ENCODE data around the gene PIK3IP1.

PIK3IP1 gene

DNA sequence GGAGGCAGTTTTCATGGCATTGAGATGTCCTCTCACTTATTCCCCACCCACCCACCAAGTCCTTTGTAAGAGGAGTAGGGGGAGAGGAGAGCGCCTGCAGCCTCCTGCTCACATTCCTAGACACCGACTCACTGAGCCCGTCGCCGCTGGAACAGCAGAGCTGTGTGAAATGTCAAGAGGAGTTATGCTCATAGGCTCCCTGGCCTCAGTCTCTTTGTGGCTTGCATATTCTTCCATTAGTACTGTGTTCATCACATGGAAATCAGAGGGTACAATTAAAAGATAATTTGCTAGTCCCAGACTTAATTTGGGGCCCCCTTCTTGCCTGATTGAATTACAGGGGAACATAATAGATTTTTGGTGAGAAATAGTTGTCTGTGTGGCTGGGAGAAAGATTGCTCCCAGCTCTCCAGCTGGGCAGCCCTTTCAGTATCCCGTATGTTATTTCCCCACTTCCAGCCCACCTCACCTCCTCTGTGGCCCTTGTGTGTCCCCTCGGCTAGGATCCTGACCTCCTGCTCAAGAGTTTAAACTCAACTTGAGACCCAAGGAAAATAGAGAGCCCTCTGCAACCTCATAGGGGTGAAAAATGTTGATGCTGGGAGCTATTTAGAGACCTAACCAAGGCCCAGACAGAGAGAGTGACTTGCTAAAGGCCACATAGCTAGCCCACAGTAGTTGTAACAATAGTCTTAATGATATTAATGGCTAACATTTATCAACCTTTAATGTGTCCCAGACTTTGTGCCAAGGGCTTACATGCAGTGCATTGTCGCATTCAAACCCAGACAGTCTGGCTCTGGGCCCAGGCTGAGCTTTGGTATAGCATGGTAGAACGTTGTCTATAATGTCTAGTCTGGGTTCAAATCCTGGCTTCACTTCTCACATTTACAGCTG lies 48.0 kb downstream of the PIK3IP1 start:
- Histone ChIP-seq H2AFZ (no peak overlapping the region), H3K4me1 (peaks cover 39% of the 10 kb centered on the region), H3K27me3 (ENCODE audit: control insufficient read depth, insufficient read depth, low read length) (no peaks in the 10 kb centered on the region), H3K27ac (peak overlapping the region; percentile 36), H3K9me3 (ENCODE audit: control insufficient read depth, low read length) (no peaks in the 10 kb centered on the region), H3K36me3 (ENCODE audit: control insufficient read depth, insufficient read depth, low read length) (no peaks in the 10 kb centered on the region), H3K79me2 (peaks cover 14% of the 10 kb centered on the region), H3K4me2 (ENCODE audit: low read length) (no peak overlapping the region), H3K9ac (no peak overlapping the region), H3K4me3 (ENCODE audit: low read depth, low read length) (no peak overlapping the region)
- TF ChIP-seq, protein P1, sequence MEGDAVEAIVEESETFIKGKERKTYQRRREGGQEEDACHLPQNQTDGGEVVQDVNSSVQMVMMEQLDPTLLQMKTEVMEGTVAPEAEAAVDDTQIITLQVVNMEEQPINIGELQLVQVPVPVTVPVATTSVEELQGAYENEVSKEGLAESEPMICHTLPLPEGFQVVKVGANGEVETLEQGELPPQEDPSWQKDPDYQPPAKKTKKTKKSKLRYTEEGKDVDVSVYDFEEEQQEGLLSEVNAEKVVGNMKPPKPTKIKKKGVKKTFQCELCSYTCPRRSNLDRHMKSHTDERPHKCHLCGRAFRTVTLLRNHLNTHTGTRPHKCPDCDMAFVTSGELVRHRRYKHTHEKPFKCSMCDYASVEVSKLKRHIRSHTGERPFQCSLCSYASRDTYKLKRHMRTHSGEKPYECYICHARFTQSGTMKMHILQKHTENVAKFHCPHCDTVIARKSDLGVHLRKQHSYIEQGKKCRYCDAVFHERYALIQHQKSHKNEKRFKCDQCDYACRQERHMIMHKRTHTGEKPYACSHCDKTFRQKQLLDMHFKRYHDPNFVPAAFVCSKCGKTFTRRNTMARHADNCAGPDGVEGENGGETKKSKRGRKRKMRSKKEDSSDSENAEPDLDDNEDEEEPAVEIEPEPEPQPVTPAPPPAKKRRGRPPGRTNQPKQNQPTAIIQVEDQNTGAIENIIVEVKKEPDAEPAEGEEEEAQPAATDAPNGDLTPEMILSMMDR (IDR thresholded peaks at IDR 0.05), result no peak

DNA sequence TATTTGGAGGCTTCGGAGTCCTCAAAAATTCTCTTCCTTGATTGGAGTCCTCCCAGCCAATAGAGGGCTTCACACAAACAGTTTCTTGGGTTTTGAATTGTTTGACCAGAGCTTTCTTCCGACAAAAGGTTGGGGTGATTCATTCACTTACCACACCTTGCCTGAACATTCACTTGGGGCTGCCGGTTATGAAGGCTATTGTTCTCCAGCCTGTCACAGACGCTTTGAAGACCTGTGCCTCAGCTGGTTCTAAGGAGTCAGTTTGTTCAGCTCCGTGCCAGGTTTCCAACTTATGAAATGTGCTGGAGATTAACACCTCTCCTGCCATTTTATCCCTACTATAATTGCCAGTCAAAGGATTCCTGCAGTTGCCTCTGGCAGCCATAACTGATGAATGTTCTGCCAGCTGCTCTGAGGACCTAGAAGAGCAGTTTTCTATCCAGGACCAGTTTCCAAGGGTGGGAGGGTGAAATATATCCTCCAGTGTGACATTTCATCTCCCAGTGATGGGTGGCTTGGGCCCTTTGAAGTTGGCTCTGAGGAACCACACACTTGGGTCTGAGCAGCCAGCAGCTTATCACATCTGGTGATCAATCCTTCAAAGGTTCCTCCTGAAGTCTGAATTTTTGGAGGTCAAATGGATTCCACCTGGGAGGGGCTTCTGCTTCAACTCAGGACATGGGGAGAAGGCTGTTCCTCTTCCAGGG lies 48.8 kb downstream of the PIK3IP1 start:
- Histone ChIP-seq H2AFZ (no peak overlapping the region), H3K27ac (peak overlapping the region; percentile 36), H3K27me3 (ENCODE audit: control insufficient read depth, insufficient read depth, low read length) (no peaks in the 10 kb centered on the region), H3K4me3 (ENCODE audit: low read depth, low read length) (no peak overlapping the region), H3K36me3 (ENCODE audit: control insufficient read depth, insufficient read depth, low read length) (no peaks in the 10 kb centered on the region), H3K4me1 (peaks cover 47% of the 10 kb centered on the region), H3K9me3 (ENCODE audit: control insufficient read depth, low read length) (no peaks in the 10 kb centered on the region), H3K79me2 (peaks cover 11% of the 10 kb centered on the region), H3K4me2 (ENCODE audit: low read length) (no peak overlapping the region), H3K9ac (no peak overlapping the region)
- TF ChIP-seq, protein P1 (IDR thresholded peaks at IDR 0.05), result no peak

DNA sequence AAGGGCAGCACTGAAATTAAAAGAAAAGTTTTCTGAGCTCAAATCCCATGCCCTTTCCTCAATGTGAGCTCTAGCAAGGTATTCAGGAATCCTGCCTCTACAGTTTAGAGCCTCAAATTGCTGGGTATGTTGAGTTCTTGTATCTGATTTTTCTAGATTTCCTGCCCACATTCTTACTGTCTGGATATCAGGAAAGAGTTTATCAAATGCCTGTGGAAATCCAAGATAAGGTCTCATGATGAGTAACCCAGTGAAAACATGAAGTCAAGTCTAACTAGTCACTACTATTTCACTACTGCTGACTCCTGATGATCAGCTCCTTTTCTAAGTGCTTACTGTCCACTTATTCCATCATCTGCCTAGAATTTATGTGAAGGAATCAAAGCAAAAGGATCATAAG lies 50.4 kb downstream of the PIK3IP1 start:
- H3K27ac ChIP-seq, result peak overlapping the region; percentile 94
- H3K9ac ChIP-seq, result no peak overlapping the region
- H3K27me3 ChIP-seq (ENCODE audit: control insufficient read depth, insufficient read depth, low read length), result no peaks in the 10 kb centered on the region
- no peaks in the 10 kb centered on the region for H3K36me3 ChIP-seq (ENCODE audit: control insufficient read depth, insufficient read depth, low read length)
- H3K9me3 ChIP-seq (ENCODE audit: control insufficient read depth, low read length), result no peaks in the 10 kb centered on the region
- H3K79me2 ChIP-seq, result peaks cover 8% of the 10 kb centered on the region
- H3K4me1 ChIP-seq, result peaks cover 43% of the 10 kb centered on the region
- H3K4me3 ChIP-seq (ENCODE audit: low read depth, low read length), result no peak overlapping the region
- H2AFZ ChIP-seq, result no peak overlapping the region
- no peak overlapping the region for H3K4me2 ChIP-seq (ENCODE audit: low read length)
- TF ChIP-seq, protein P1 (IDR thresholded peaks at IDR 0.05), result no peak

DNA sequence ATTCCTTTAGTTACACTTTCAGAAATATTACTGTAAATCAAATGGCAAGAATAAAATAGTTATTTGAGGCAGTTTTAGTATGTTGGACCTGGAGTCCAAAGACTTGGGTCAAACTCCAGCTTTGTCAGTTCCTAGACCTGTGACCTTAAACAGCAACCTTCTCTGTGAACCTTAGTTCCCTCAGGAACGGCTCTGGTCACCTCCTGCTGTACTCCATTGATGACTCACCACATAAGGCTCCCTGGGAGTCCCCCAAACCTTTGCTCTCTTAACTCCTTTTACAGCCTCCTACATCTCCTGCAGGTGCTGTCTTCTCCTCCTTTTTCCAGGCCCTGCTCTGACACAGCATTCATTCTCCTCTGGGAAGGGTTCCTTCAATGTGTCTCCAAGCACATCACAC lies 51.1 kb downstream of the PIK3IP1 start:
- no peak overlapping the region for H3K9ac ChIP-seq
- TF ChIP-seq, protein P1 (IDR thresholded peaks at IDR 0.05), result no peak
- no peaks in the 10 kb centered on the region for H3K27me3 ChIP-seq (ENCODE audit: control insufficient read depth, insufficient read depth, low read length)
- peak overlapping the region; percentile 94 for H3K27ac ChIP-seq
- no peaks in the 10 kb centered on the region for H3K9me3 ChIP-seq (ENCODE audit: control insufficient read depth, low read length)
- peaks cover 13% of the 10 kb centered on the region for H3K79me2 ChIP-seq
- H3K4me3 ChIP-seq (ENCODE audit: low read depth, low read length), result peak overlapping the region; percentile 35
- peaks cover 43% of the 10 kb centered on the region for H3K4me1 ChIP-seq
- no peaks in the 10 kb centered on the region for H3K36me3 ChIP-seq (ENCODE audit: control insufficient read depth, insufficient read depth, low read length)
- peak overlapping the region; percentile 64 for H3K4me2 ChIP-seq (ENCODE audit: low read length)
- H2AFZ ChIP-seq, result no peak overlapping the region

All from parathyroid adenoma (tissue), 2 donors.